Measurements from ENCODE around the gene CYP2J2.

The CYP2J2 gene

GRCh38 chr1:59885160-59885832 is 41.3 kb downstream of the CYP2J2 start:
- Histone ChIP-seq H3K9me3 (ENCODE audit: control insufficient read depth, low read length) (no peaks in the 10 kb centered on the region), H3K79me2 (no peaks in the 10 kb centered on the region), H3K36me3 (ENCODE audit: control insufficient read depth, insufficient read depth, low read length) (no peaks in the 10 kb centered on the region), H3K4me2 (ENCODE audit: low read length) (no peak overlapping the region), H3K27ac (no peak overlapping the region), H3K9ac (no peak overlapping the region), H3K4me3 (ENCODE audit: low read depth, low read length) (no peak overlapping the region), H2AFZ (no peak overlapping the region), H3K4me1 (no peaks in the 10 kb centered on the region), H3K27me3 (ENCODE audit: control insufficient read depth, insufficient read depth, low read length) (no peaks in the 10 kb centered on the region)
- TF ChIP-seq, protein P1, sequence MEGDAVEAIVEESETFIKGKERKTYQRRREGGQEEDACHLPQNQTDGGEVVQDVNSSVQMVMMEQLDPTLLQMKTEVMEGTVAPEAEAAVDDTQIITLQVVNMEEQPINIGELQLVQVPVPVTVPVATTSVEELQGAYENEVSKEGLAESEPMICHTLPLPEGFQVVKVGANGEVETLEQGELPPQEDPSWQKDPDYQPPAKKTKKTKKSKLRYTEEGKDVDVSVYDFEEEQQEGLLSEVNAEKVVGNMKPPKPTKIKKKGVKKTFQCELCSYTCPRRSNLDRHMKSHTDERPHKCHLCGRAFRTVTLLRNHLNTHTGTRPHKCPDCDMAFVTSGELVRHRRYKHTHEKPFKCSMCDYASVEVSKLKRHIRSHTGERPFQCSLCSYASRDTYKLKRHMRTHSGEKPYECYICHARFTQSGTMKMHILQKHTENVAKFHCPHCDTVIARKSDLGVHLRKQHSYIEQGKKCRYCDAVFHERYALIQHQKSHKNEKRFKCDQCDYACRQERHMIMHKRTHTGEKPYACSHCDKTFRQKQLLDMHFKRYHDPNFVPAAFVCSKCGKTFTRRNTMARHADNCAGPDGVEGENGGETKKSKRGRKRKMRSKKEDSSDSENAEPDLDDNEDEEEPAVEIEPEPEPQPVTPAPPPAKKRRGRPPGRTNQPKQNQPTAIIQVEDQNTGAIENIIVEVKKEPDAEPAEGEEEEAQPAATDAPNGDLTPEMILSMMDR (IDR thresholded peaks at IDR 0.05): no peak

DNA sequence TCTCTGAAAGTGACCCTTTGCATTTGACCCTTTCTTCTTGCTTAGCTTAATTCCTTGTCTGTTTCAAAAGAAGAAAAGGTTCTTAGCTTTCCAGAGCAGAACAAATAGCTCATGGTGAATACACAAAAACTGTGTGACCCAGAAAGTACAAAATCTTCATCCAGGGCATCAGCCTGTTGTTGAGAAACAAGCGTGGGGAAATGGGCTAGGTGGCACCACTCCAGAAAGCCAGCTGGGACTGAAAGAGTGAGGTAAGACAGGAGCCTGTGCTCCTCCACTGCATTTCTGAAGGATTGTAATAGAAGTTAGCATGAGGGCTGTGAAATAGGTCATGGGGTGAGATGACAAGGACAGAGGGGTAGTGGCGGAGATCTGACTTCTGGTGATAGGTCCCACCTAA is 45.8 kb downstream of the CYP2J2 start:
- H3K36me3 ChIP-seq (ENCODE audit: control insufficient read depth, insufficient read depth, low read length): no peaks in the 10 kb centered on the region
- H3K4me1 ChIP-seq: no peaks in the 10 kb centered on the region
- no peak overlapping the region for H3K4me2 ChIP-seq (ENCODE audit: low read length)
- H3K27ac ChIP-seq: no peak overlapping the region
- no peak overlapping the region for H2AFZ ChIP-seq
- no peaks in the 10 kb centered on the region for H3K27me3 ChIP-seq (ENCODE audit: control insufficient read depth, insufficient read depth, low read length)
- no peaks in the 10 kb centered on the region for H3K79me2 ChIP-seq
- no peaks in the 10 kb centered on the region for H3K9me3 ChIP-seq (ENCODE audit: control insufficient read depth, low read length)
- H3K9ac ChIP-seq: no peak overlapping the region
- TF ChIP-seq, protein P1 (IDR thresholded peaks at IDR 0.05): no peak
- no peak overlapping the region for H3K4me3 ChIP-seq (ENCODE audit: low read depth, low read length)

GRCh38 chr1:59879996-59880505 is 46.5 kb downstream of the CYP2J2 start:
- Histone ChIP-seq H3K27ac (no peak overlapping the region), H3K36me3 (ENCODE audit: control insufficient read depth, insufficient read depth, low read length) (no peaks in the 10 kb centered on the region), H3K4me1 (no peaks in the 10 kb centered on the region), H3K9me3 (ENCODE audit: control insufficient read depth, low read length) (no peaks in the 10 kb centered on the region), H3K79me2 (no peaks in the 10 kb centered on the region), H3K9ac (no peak overlapping the region), H3K4me2 (ENCODE audit: low read length) (no peak overlapping the region), H2AFZ (no peak overlapping the region), H3K27me3 (ENCODE audit: control insufficient read depth, insufficient read depth, low read length) (no peaks in the 10 kb centered on the region), H3K4me3 (ENCODE audit: low read depth, low read length) (no peak overlapping the region)
- TF ChIP-seq, protein P1 (IDR thresholded peaks at IDR 0.05): no peak

- H3K27me3 ChIP-seq (ENCODE audit: control insufficient read depth, insufficient read depth, low read length): no peaks in the 10 kb centered on the region
- no peaks in the 10 kb centered on the region for H3K79me2 ChIP-seq
- no peaks in the 10 kb centered on the region for H3K36me3 ChIP-seq (ENCODE audit: control insufficient read depth, insufficient read depth, low read length)
- H3K9ac ChIP-seq: no peak overlapping the region
- no peaks in the 10 kb centered on the region for H3K9me3 ChIP-seq (ENCODE audit: control insufficient read depth, low read length)
- H3K4me2 ChIP-seq (ENCODE audit: low read length): no peak overlapping the region
- H2AFZ ChIP-seq: no peak overlapping the region
- H3K27ac ChIP-seq: no peak overlapping the region
- H3K4me3 ChIP-seq (ENCODE audit: low read depth, low read length): no peak overlapping the region
- H3K4me1 ChIP-seq: no peaks in the 10 kb centered on the region
- TF ChIP-seq, protein P1 (IDR thresholded peaks at IDR 0.05): peak; percentile 28
Measured at GRCh38 chr1:59879574-59879973, 47.0 kb downstream of the CYP2J2 start.

DNA sequence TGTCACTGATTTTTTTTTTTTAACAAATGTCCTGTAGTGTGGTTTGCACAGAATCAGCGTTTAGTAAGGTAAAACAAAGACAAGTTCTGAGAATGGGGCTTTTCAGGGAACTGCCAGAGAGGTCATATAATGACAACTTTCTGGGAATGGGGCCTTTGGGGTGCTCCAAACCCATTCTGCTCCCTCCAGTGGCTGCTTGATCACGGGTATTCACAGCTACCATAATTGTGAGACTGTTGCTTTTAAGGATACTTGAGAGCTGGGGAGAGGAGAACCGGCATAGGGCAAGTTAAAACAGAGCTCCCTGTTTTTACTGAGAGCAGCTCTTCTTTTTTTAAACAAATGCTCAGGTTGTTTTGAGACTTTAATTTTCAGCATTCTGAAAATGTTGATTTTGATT is 48.2 kb downstream of the CYP2J2 start:
- Histone ChIP-seq H3K27ac (no peak overlapping the region), H3K4me1 (no peaks in the 10 kb centered on the region), H3K4me2 (ENCODE audit: low read length) (no peak overlapping the region), H3K79me2 (no peaks in the 10 kb centered on the region), H3K27me3 (ENCODE audit: control insufficient read depth, insufficient read depth, low read length) (no peaks in the 10 kb centered on the region), H3K9me3 (ENCODE audit: control insufficient read depth, low read length) (no peaks in the 10 kb centered on the region), H3K4me3 (ENCODE audit: low read depth, low read length) (no peak overlapping the region), H2AFZ (no peak overlapping the region), H3K9ac (no peak overlapping the region), H3K36me3 (ENCODE audit: control insufficient read depth, insufficient read depth, low read length) (no peaks in the 10 kb centered on the region)
- TF ChIP-seq, protein P1 (IDR thresholded peaks at IDR 0.05): no peak
